ENCODE results near the gene TP53I11. TPM values are rescaled to one million over a fixed set of nuclear protein-coding genes. Genes with fewer than 3 reads are reported as not detected.

The TP53I11 gene
- total RNA-seq, 1 experiment from 2014 or later: 46.9 TPM

- CTCF ChIA-PET: no interaction called here
- no peaks in the 10 kb centered on the region for H3K4me1 ChIP-seq (ENCODE audit: control insufficient read depth in 1 of 2, insufficient read depth in 2 of 2, low read length in 2 of 2)
- peaks cover 6% of the 10 kb centered on the region; the same call in 1 of the 2 replicates for H3K27me3 ChIP-seq (ENCODE audit: insufficient read depth, low read length)
- RAD21 ChIA-PET (ENCODE audit: low non-redundant PET in 1 of 2, low total read pairs in 2 of 2, uncharacterized antibody in 2 of 2, unreplicated experiment in 2 of 2): no interaction called here
- POLR2A ChIA-PET: no interaction called here
- no peaks in the 10 kb centered on the region for H3K9me3 ChIP-seq (ENCODE audit: control insufficient read depth in 1 of 2, insufficient read depth in 1 of 2, low read depth in 1 of 2, low read length in 2 of 2)
- no peaks in the 10 kb centered on the region for H3K36me3 ChIP-seq (ENCODE audit: control insufficient read depth in 1 of 2, insufficient read depth in 2 of 2, low read length in 2 of 2)
- H3K79me2 ChIP-seq (ENCODE audit: insufficient read depth, low read length): no peaks in the 10 kb centered on the region
- no peak overlapping the region for H3K9ac ChIP-seq (ENCODE audit: low read length)
- H2AFZ ChIP-seq (ENCODE audit: low read depth, low read length, poor library complexity, severe bottlenecking): no peak overlapping the region
- H3K4me3 ChIP-seq (replicated peaks in 1 of 2; ENCODE audit: low read depth in 1 of 2, low read length in 2 of 2): no peak overlapping the region
- H4K20me1 ChIP-seq (ENCODE audit: insufficient read depth): no peaks in the 10 kb centered on the region
- ATAC-seq (no peak), DNase-seq (ENCODE audit: low read depth, low spot score) (no peak)
- no peaks in the 10 kb centered on the region for H3K9me2 ChIP-seq (ENCODE audit: insufficient read depth)
- H3K4me2 ChIP-seq (ENCODE audit: low read length): no peak overlapping the region
- no peak overlapping the region for H3K27ac ChIP-seq (ENCODE audit: low read depth, low read length)
- BruUV-seq (replicated peaks): no TSS peak
- intact Hi-C loops (cut with micrococcal nuclease): no loop called here
- TF ChIP-seq SRF (IDR thresholded peaks at IDR 0.05; ENCODE audit: low read depth) (no peak), RAD21 (IDR thresholded peaks at IDR 0.05; ENCODE audit: low read depth) (no peak), ELF1 (IDR thresholded peaks at IDR 0.05; ENCODE audit: borderline replicate concordance, low read depth) (no peak), SP1 (IDR thresholded peaks at IDR 0.05; ENCODE audit: low read depth) (no peak), MAX (IDR thresholded peaks at IDR 0.05) (no peak), YY1 (IDR thresholded peaks at IDR 0.05; ENCODE audit: extremely low read depth, insufficient replicate concordance, low read depth, low read length) (no peak), POLR2A (IDR thresholded peaks at IDR 0.05; ENCODE audit: borderline replicate concordance, extremely low read depth, insufficient read depth, insufficient read length) (no peak), CEBPB (IDR thresholded peaks at IDR 0.05; ENCODE audit: low read depth) (no peak), POLR2AphosphoS5 (IDR thresholded peaks at IDR 0.05; ENCODE audit: low read depth, low read length) (no peak), JUND (IDR thresholded peaks at IDR 0.05) (no peak)
Measured at GRCh38 chr11:44992774-44993173, 42.1 kb upstream of the TP53I11 start.

DNA sequence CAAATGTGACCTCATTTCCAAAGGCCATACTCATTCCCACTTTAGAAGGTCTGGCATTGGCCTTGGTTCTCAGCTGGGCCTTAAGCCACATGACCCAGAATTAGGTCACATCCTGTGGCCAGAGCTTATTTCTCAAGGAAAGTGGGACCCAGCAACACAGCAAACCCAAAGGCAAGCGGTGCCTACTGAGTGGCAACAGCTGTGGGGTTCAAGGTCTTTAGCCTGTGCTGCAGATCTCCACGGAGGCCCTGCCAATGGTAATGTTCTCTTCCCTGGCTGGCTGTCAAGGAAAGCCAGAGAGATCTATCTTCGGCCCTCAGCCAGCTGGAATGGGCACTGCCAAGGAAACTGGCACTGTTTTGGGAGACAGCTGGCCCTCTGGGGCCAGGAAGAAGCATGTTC is 41.5 kb upstream of the TP53I11 start:
- H3K27ac ChIP-seq (ENCODE audit: low read depth, low read length): no peak overlapping the region
- no peaks in the 10 kb centered on the region for H3K9me2 ChIP-seq (ENCODE audit: insufficient read depth)
- no peak overlapping the region for H3K4me2 ChIP-seq (ENCODE audit: low read length)
- intact Hi-C loops (cut with micrococcal nuclease): no loop called here
- H2AFZ ChIP-seq (ENCODE audit: low read depth, low read length, poor library complexity, severe bottlenecking): no peak overlapping the region
- no peaks in the 10 kb centered on the region for H3K79me2 ChIP-seq (ENCODE audit: insufficient read depth, low read length)
- H3K4me1 ChIP-seq (ENCODE audit: control insufficient read depth in 1 of 2, insufficient read depth in 2 of 2, low read length in 2 of 2): no peaks in the 10 kb centered on the region
- no peaks in the 10 kb centered on the region for H3K36me3 ChIP-seq (ENCODE audit: control insufficient read depth in 1 of 2, insufficient read depth in 2 of 2, low read length in 2 of 2)
- ATAC-seq: no peak
- ChIA-PET POLR2A (no interaction called here), CTCF (no interaction called here), RAD21 (ENCODE audit: low non-redundant PET in 1 of 2, low total read pairs in 2 of 2, uncharacterized antibody in 2 of 2, unreplicated experiment in 2 of 2) (no interaction called here)
- H3K9me3 ChIP-seq (ENCODE audit: control insufficient read depth in 1 of 2, insufficient read depth in 1 of 2, low read depth in 1 of 2, low read length in 2 of 2): no peaks in the 10 kb centered on the region
- DNase-seq (ENCODE audit: low read depth, low spot score): no peak
- H4K20me1 ChIP-seq (ENCODE audit: insufficient read depth): no peaks in the 10 kb centered on the region
- H3K27me3 ChIP-seq (ENCODE audit: insufficient read depth, low read length): peaks cover 6% of the 10 kb centered on the region; the same call in 1 of the 2 replicates
- H3K4me3 ChIP-seq (replicated peaks in 1 of 2; ENCODE audit: low read depth in 1 of 2, low read length in 2 of 2): no peak overlapping the region
- H3K9ac ChIP-seq (ENCODE audit: low read length): no peak overlapping the region
- BruUV-seq (replicated peaks): no TSS peak
- TF ChIP-seq CTCF (IDR thresholded peaks at IDR 0.05 in 2 of 3, conservative IDR thresholded peaks at IDR 0.05 in 1 of 3; ENCODE audit: borderline replicate concordance in 1 of 3, insufficient read depth in 1 of 3, low read depth in 2 of 3, low read length in 2 of 3) (no peak), EGR1 (IDR thresholded peaks at IDR 0.05; ENCODE audit: low read depth) (no peak), FOSL1 (IDR thresholded peaks at IDR 0.05; ENCODE audit: low read depth) (no peak), JUND (IDR thresholded peaks at IDR 0.05) (no peak), MAX (IDR thresholded peaks at IDR 0.05) (no peak), ZNF274 (IDR thresholded peaks at IDR 0.05; ENCODE audit: low read depth, low read length) (no peak), ZFX (IDR thresholded peaks at IDR 0.05) (no peak), POLR2A (IDR thresholded peaks at IDR 0.05; ENCODE audit: borderline replicate concordance, extremely low read depth, insufficient read depth, insufficient read length) (no peak), RAD21 (IDR thresholded peaks at IDR 0.05; ENCODE audit: low read depth) (no peak), EZH2phosphoT487 (IDR thresholded peaks at IDR 0.05; ENCODE audit: borderline replicate concordance) (no peak)
- TF ChIP-seq, protein P1, sequence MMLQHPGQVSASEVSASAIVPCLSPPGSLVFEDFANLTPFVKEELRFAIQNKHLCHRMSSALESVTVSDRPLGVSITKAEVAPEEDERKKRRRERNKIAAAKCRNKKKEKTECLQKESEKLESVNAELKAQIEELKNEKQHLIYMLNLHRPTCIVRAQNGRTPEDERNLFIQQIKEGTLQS (IDR thresholded peaks at IDR 0.05): no peak

Data from HCT116 (cell line).